Mucosa of rectum (tissue), 2 donors: ENCODE results near the gene CAMK1D.
"Not testable (repeated sequence)": the region's sequence is repeated elsewhere in the genome, so short reads cannot be mapped to it uniquely, and the experiment has no call there.

Experiments used
- H3K27ac ChIP-seq, 2 donors: one replicate each; pipeline ENCODE4 v1.7.0; 2013; ENCODE audit warnings: inconsistent platforms in 2 of 2, low read depth in 2 of 2, low read length in 2 of 2
- H3K27me3 ChIP-seq, 2 donors: one replicate each; pipeline ENCODE4 v1.7.0; 2013; ENCODE audit warnings: low read length in 2 of 2; ENCODE audit not compliant: control insufficient read depth in 2 of 2, insufficient read depth in 2 of 2
- H3K36me3 ChIP-seq, 2 donors: one replicate each; pipeline ENCODE4 v1.7.0; 2013; ENCODE audit warnings: low read length in 2 of 2; ENCODE audit not compliant: control insufficient read depth in 2 of 2, insufficient read depth in 2 of 2
- H3K4me1 ChIP-seq, 2 donors: one replicate each; pipeline ENCODE4 v1.7.0; 2013; ENCODE audit warnings: low read length in 2 of 2, mild to moderate bottlenecking in 1 of 2; ENCODE audit not compliant: control insufficient read depth in 2 of 2, insufficient read depth in 2 of 2
- H3K4me3 ChIP-seq, 2 donors: one replicate each; pipeline ENCODE4 v1.7.0; 2013; ENCODE audit warnings: low read length in 2 of 2
- H3K9ac ChIP-seq, 2 donors: one replicate each; pipeline ENCODE4 v1.7.0; 2013; ENCODE audit warnings: low read length in 2 of 2, low read depth in 1 of 2, mild to moderate bottlenecking in 1 of 2
- H3K9me3 ChIP-seq, 2 donors: one replicate each; pipeline ENCODE4 v1.7.0; 2013; ENCODE audit warnings: low read length in 2 of 2; ENCODE audit not compliant: control insufficient read depth in 2 of 2
- donor health status: healthy.
- donor health status: Normal muscosa, but diverticular disease.

CAMK1D gene

GRCh38 chr10:12324530-12324929, 24.8 kb upstream of the CAMK1D start:
- Histone ChIP-seq H3K27ac (no peak overlapping the region), H3K4me1 (no peaks in the 10 kb centered on the region), H3K36me3 (no peaks in the 10 kb centered on the region), H3K27me3 (no peaks in the 10 kb centered on the region), H3K9ac (no peak overlapping the region), H3K4me3 (no peak overlapping the region), H3K9me3 (no peaks in the 10 kb centered on the region)

- Histone ChIP-seq H3K27ac (no peak overlapping the region), H3K4me3 (no peak overlapping the region), H3K36me3 (no peaks in the 10 kb centered on the region), H3K9me3 (no peaks in the 10 kb centered on the region), H3K27me3 (no peaks in the 10 kb centered on the region), H3K4me1 (no peaks in the 10 kb centered on the region), H3K9ac (no peak overlapping the region)
Observed at GRCh38 chr10:12327074-12327473, 22.3 kb upstream of the CAMK1D start.

- H3K4me1 ChIP-seq, result no peaks in the 10 kb centered on the region
- no peaks in the 10 kb centered on the region for H3K9me3 ChIP-seq
- H3K27ac ChIP-seq, result no peak overlapping the region
- no peak overlapping the region for H3K9ac ChIP-seq
- H3K36me3 ChIP-seq, result no peaks in the 10 kb centered on the region
- no peaks in the 10 kb centered on the region for H3K27me3 ChIP-seq
- no peak overlapping the region for H3K4me3 ChIP-seq
Observed at GRCh38 chr10:12327476-12327875, 21.9 kb upstream of the CAMK1D start.

- H3K4me1 ChIP-seq, H3K9me3 ChIP-seq, H3K27ac ChIP-seq, H3K9ac ChIP-seq, H3K27me3 ChIP-seq, H3K4me3 ChIP-seq, H3K36me3 ChIP-seq: not testable (repeated sequence)
Observed at GRCh38 chr10:12328312-12328711, 21.0 kb upstream of the CAMK1D start.

GRCh38 chr10:12332572-12333379, 16.6 kb upstream of the CAMK1D start:
- H3K27me3 ChIP-seq, result no peaks in the 10 kb centered on the region
- peaks cover 0 to 5% of the 10 kb centered on the region in 2 donors for H3K4me1 ChIP-seq
- no peak overlapping the region for H3K9ac ChIP-seq
- H3K36me3 ChIP-seq, result no peaks in the 10 kb centered on the region
- no peaks in the 10 kb centered on the region for H3K9me3 ChIP-seq
- peak overlapping the region; percentile 38 to 49 for H3K27ac ChIP-seq
- H3K4me3 ChIP-seq, result no peak overlapping the region

- Histone ChIP-seq H3K27me3 (no peaks in the 10 kb centered on the region), H3K9ac (no peak overlapping the region), H3K27ac (peak overlapping the region; percentile 38 to 49), H3K4me3 (no peak overlapping the region), H3K4me1 (peaks cover 0 to 5% of the 10 kb centered on the region in 2 donors), H3K36me3 (no peaks in the 10 kb centered on the region), H3K9me3 (no peaks in the 10 kb centered on the region)
Observed at GRCh38 chr10:12333380-12334185, 15.8 kb upstream of the CAMK1D start.

- no peak overlapping the region for H3K4me3 ChIP-seq
- H3K27ac ChIP-seq, result no peak overlapping the region
Observed at GRCh38 chr10:12334186-12334530, 15.2 kb upstream of the CAMK1D start.

GRCh38 chr10:12335169-12335568, 14.2 kb upstream of the CAMK1D start:
- H3K9ac ChIP-seq, H3K27me3 ChIP-seq: not testable (repeated sequence)

More at GRCh38 chr10:12334186-12334530, 15.2 kb upstream of the CAMK1D start:
- Histone ChIP-seq H3K36me3 (no peaks in the 10 kb centered on the region), H3K9me3 (no peaks in the 10 kb centered on the region), H3K4me1 (peaks cover 0 to 5% of the 10 kb centered on the region in 2 donors), H3K27me3 (no peaks in the 10 kb centered on the region), H3K9ac (no peak overlapping the region)

GRCh38 chr10:12337453-12338372, 11.6 kb upstream of the CAMK1D start:
- no peak overlapping the region for H3K9ac ChIP-seq

More at GRCh38 chr10:12335169-12335568, 14.2 kb upstream of the CAMK1D start:
- H3K27ac ChIP-seq, H3K4me3 ChIP-seq, H3K36me3 ChIP-seq, H3K4me1 ChIP-seq, H3K9me3 ChIP-seq: not testable (repeated sequence)

More at GRCh38 chr10:12337453-12338372, 11.6 kb upstream of the CAMK1D start:
- H3K4me3 ChIP-seq, result no peak overlapping the region
- no peaks in the 10 kb centered on the region for H3K36me3 ChIP-seq
- H3K27me3 ChIP-seq, result no peaks in the 10 kb centered on the region
- no peaks in the 10 kb centered on the region for H3K9me3 ChIP-seq
- H3K4me1 ChIP-seq, result peaks cover 0 to 5% of the 10 kb centered on the region in 2 donors
- no peak overlapping the region for H3K27ac ChIP-seq
